Glutamatergic neuron (in vitro differentiated cells): Measurements from ENCODE around the gene BDKRB1. TPM values are rescaled to one million over a fixed set of nuclear protein-coding genes. Genes with fewer than 3 reads are reported as not detected.

Experiments used
- DNase-seq: peaks from one replicate; pipeline ENCODE4 v3.0.0; 2022
- H3K27ac Mint-ChIP-seq: one replicate; pipeline ENCODE4 v1.8.0; 2020; ENCODE audit warnings: mild to moderate bottlenecking, mixed read lengths, inconsistent platforms; ENCODE audit not compliant: unreplicated experiment
- H3K27me3 Mint-ChIP-seq: one replicate; pipeline ENCODE4 v1.8.0; 2020; ENCODE audit warnings: mild to moderate bottlenecking, moderate library complexity, mixed read lengths, inconsistent platforms; ENCODE audit not compliant: unreplicated experiment
- H3K36me3 Mint-ChIP-seq: one replicate; pipeline ENCODE4 v1.8.0; 2020; ENCODE audit warnings: mild to moderate bottlenecking, mixed read lengths, inconsistent platforms; ENCODE audit not compliant: unreplicated experiment
- H3K4me1 Mint-ChIP-seq: one replicate; pipeline ENCODE4 v1.8.0; 2020; ENCODE audit warnings: mild to moderate bottlenecking, low read depth, mixed read lengths, inconsistent platforms; ENCODE audit not compliant: unreplicated experiment
- H3K4me3 Mint-ChIP-seq: one replicate; pipeline ENCODE4 v1.8.0; 2020; ENCODE audit warnings: mild to moderate bottlenecking, mixed read lengths, inconsistent platforms; ENCODE audit not compliant: unreplicated experiment
- H3K9me3 Mint-ChIP-seq: one replicate; pipeline ENCODE4 v1.8.0; 2020; ENCODE audit warnings: mild to moderate bottlenecking, moderate library complexity, mixed read lengths, inconsistent platforms; ENCODE audit not compliant: unreplicated experiment
- CTCF ChIP-seq: fragments of 200-600 bp; sonication (generic); IDR thresholded peaks from one replicate; pipeline ENCODE4 v1.5.0; 2021; ENCODE audit not compliant: partially characterized antibody, unreplicated experiment
- total RNA-seq: library from RNA; stranded (reverse); fragmentation: NEBNext Ultra II Directional; extraction: Animal tissue kit (Norgen Biotek cat#: 25700); gene quantifications from one replicate; pipeline ENCODE4 v1.2.1, GENCODE V29; 2021; ENCODE audit not compliant: unreplicated experiment

Gene BDKRB1
- total RNA-seq, 1 donor from 2014 or later, result not detected

DNA sequence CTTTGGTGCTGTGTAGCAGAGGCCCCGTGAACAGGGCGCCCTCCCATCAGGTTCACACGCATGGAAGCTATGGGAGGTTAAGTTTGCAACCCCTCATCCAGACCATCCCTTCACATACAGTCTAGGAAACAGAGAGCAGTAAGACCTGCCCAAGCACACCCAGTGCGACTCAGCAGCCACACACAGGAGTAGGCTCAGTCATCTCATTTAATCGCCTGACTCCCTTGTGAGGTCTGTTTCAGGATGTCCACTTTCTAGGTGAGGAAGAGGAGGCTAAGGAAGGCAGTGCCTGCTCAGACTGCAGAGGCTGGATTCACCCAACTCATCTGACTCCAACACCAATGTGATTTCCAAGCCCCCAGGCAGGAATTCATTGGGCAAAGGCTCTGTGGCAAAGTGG lies 11.9 kb downstream of the BDKRB1 start:
- Mint-ChIP-seq H3K9me3 (peaks cover 6% of the 10 kb centered on the region), H3K27ac (no peak overlapping the region), H3K27me3 (peaks cover 10% of the 10 kb centered on the region), H3K36me3 (peaks cover 6% of the 10 kb centered on the region), H3K4me3 (no peak overlapping the region), H3K4me1 (peaks cover 2% of the 10 kb centered on the region)
- no peak for TF ChIP-seq CTCF
- DNase-seq, result no peak

- H3K27ac Mint-ChIP-seq, result no peak overlapping the region
- peaks cover 12% of the 10 kb centered on the region for H3K36me3 Mint-ChIP-seq
- no peak for DNase-seq
- peaks cover 6% of the 10 kb centered on the region for H3K9me3 Mint-ChIP-seq
- H3K4me1 Mint-ChIP-seq, result peaks cover 2% of the 10 kb centered on the region
- no peak for TF ChIP-seq CTCF
- peaks cover 10% of the 10 kb centered on the region for H3K27me3 Mint-ChIP-seq
- no peak overlapping the region for H3K4me3 Mint-ChIP-seq
These were observed 12.7 kb downstream of the BDKRB1 start for GRCh38 chr14:96268431-96269358.

- no peak for TF ChIP-seq CTCF
- Mint-ChIP-seq H3K4me3 (no peak overlapping the region), H3K4me1 (no peaks in the 10 kb centered on the region), H3K9me3 (peaks cover 4% of the 10 kb centered on the region), H3K27ac (no peak overlapping the region), H3K27me3 (peaks cover 10% of the 10 kb centered on the region), H3K36me3 (peaks cover 12% of the 10 kb centered on the region)
- no peak for DNase-seq
These were observed 13.3 kb downstream of the BDKRB1 start for GRCh38 chr14:96269359-96269710.

DNA sequence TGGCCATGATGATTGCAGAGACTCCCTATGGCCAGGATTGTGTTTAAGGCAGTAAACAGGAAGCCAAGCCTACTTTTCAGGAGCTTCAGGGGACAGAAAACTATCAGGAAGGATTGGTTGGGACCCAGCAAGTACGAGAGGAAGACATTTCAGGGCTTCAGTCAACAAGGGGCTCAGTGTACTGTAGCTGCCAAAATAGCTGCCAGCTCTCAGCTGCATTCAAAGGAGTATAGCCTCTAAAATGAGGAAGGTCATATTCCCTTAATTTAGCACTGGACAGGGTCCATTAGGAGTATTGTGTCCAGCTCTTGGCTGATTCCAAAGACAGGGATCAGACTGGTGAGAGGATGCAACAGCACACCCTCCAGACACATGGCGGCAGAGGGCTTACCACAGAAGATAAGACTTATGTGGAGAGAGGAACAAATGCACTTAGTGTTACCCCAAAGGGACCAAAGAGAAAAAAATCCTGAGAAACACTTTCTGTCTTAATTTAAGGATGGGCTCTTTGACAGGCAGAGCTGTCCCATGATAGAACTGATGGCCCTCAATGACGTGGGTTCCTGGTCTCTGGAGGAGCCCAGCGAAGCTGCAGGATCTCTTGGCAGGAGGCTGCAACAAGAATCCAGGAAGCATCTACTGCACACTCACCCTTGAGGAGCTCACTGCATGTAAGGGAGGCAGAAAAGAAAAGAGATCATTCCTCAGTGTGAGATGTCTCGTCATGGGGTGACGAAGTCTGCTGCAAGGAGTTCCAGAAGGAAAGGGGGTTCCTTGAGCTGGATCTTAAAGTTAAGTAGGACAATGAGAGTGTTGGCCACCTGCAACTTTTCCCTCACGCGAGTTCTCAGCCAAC lies 14.8 kb downstream of the BDKRB1 start:
- Mint-ChIP-seq H3K36me3 (peaks cover 12% of the 10 kb centered on the region), H3K27me3 (peaks cover 6% of the 10 kb centered on the region), H3K4me3 (no peak overlapping the region), H3K4me1 (peaks cover 1% of the 10 kb centered on the region), H3K9me3 (peaks cover 1% of the 10 kb centered on the region), H3K27ac (no peak overlapping the region)
- TF ChIP-seq CTCF, result no peak
- no peak for DNase-seq
